ENCODE data around the gene POLD4.
"Not testable (repeated sequence)": the region's sequence is repeated elsewhere in the genome, so short reads cannot be mapped to it uniquely, and the experiment has no call there.

The POLD4 gene

GRCh38 chr11:67351275-67352005 is 1.9 kb downstream of the POLD4 start:
- DNase-seq = peak; percentile 74

GRCh38 chr11:67349928-67350465 is 3.3 kb downstream of the POLD4 start:
- no peak for DNase-seq

GRCh38 chr11:67349457-67349856 is 3.9 kb downstream of the POLD4 start:
- DNase-seq = no peak

- DNase-seq = no peak
Measured at GRCh38 chr11:67349036-67349435, 4.3 kb downstream of the POLD4 start.

- DNase-seq = no peak
Measured at GRCh38 chr11:67347964-67348749, 5.2 kb downstream of the POLD4 start.

- DNase-seq = no peak
Measured at GRCh38 chr11:67345920-67346819, 7.2 kb downstream of the POLD4 start.

GRCh38 chr11:67345247-67345919 is 8.0 kb downstream of the POLD4 start:
- no peak for DNase-seq

GRCh38 chr11:67344264-67344663 is 9.1 kb downstream of the POLD4 start:
- no peak for DNase-seq

GRCh38 chr11:67337257-67337656 is 16.1 kb downstream of the POLD4 start:
- DNase-seq = no peak

GRCh38 chr11:67332081-67332691 is 21.2 kb downstream of the POLD4 start:
- no peak for DNase-seq

- no peak for DNase-seq
Measured at GRCh38 chr11:67323526-67323925, 29.8 kb downstream of the POLD4 start.

- no peak for DNase-seq
Measured at GRCh38 chr11:67322049-67322448, 31.3 kb downstream of the POLD4 start.

- no peak for DNase-seq
Measured at GRCh38 chr11:67321313-67321871, 32.0 kb downstream of the POLD4 start.

GRCh38 chr11:67320691-67321090 is 32.7 kb downstream of the POLD4 start:
- no peak for DNase-seq

GRCh38 chr11:67320011-67320410 is 33.3 kb downstream of the POLD4 start:
- no peak for DNase-seq

GRCh38 chr11:67318876-67319275 is 34.5 kb downstream of the POLD4 start:
- not testable (repeated sequence) for DNase-seq

- no peak for DNase-seq
Measured at GRCh38 chr11:67317888-67318555, 35.3 kb downstream of the POLD4 start.

- peak; percentile 99 for DNase-seq
Measured at GRCh38 chr11:67317205-67317887, 36.0 kb downstream of the POLD4 start.

- DNase-seq = no peak
Measured at GRCh38 chr11:67316882-67317204, 36.5 kb downstream of the POLD4 start.

GRCh38 chr11:67315325-67315909 is 37.9 kb downstream of the POLD4 start:
- DNase-seq = no peak

All from stimulated activated CD4-positive, alpha-beta T cell treated with anti-CD3 and anti-CD28 coated beads, Interleukin-15, amount 100 ng/mL, for 24 hours (primary cell).